HUES6 (cell line): ENCODE results near the gene SPATA31D4.

Experiments
- H3K27ac ChIP-seq: 2 replicates; pipeline ENCODE4 v1.7.0; 2013; ENCODE audit warnings: low read depth, mild to moderate bottlenecking, low read length, inconsistent platforms
- H3K27me3 ChIP-seq: 2 replicates; pipeline ENCODE4 v1.6.1; 2013; ENCODE audit warnings: low read length; ENCODE audit not compliant: control insufficient read depth, insufficient read depth
- H3K36me3 ChIP-seq: 2 replicates; pipeline ENCODE4 v1.6.1; 2013; ENCODE audit warnings: low read length; ENCODE audit not compliant: control insufficient read depth, insufficient read depth
- H3K4me1 ChIP-seq: 2 replicates; pipeline ENCODE4 v1.6.1; 2013; ENCODE audit warnings: low read length; ENCODE audit not compliant: control insufficient read depth, insufficient read depth
- H3K4me3 ChIP-seq: 2 replicates; pipeline ENCODE4 v1.5.1; 2013; ENCODE audit warnings: low read depth, low read length
- H3K9ac ChIP-seq: one replicate; pipeline ENCODE4 v1.6.1; 2013; ENCODE audit warnings: mild to moderate bottlenecking, low read length
- H3K9me3 ChIP-seq: 2 replicates; pipeline ENCODE4 v1.6.1; 2013; ENCODE audit warnings: low read depth, low read length; ENCODE audit not compliant: control insufficient read depth, insufficient read depth

SPATA31D4 gene

DNA sequence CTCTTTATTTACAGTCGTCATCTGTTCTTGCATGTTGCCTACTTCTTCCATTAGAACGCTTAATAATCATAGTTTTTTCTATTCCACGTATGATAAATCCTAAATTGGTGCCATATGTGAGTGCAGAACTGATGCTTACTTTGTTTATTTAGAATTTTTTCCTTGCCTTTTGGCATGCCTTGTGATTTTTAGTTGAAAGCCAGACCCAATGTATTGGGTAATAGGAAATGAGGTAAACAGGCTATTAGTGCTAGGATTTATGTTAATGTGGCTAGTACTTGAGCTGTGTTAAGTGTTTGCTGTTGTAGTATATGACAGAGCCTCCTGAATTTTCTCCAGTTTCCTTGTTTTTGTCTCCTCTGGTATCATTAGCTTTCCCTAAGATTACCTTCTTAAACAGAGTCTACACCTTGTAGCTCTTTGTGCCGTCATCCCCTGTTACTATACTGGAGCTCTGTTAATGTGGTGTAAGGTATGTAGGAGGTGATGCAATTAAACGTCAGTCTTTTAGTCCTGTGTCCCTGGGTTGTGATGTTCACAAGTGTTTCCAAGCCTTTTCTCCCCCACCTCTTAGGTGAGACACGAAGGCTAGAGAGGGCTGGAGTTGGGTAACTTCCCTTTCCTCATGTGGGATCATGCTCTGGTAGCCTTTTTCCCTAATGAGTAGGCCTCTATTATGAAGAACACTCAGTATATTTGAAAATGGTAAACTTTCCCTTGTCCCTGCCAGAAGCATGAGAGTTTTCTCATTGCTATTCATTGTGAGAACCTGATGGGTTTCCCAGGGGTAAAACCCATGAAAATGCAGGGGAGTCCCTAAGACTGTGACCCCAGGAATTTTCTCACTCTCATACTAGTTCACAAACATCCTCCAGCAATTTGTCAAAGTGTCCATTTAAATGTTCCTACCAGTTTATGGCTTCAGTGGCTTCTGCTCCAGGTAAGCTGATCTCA is 36.3 kb downstream of the SPATA31D4 start:
- no peak overlapping the region for H3K9ac ChIP-seq
- no peak overlapping the region for H3K4me3 ChIP-seq
- H3K4me1 ChIP-seq, result no peaks in the 10 kb centered on the region
- no peak overlapping the region for H3K27ac ChIP-seq
- H3K27me3 ChIP-seq, result no peaks in the 10 kb centered on the region
- no peaks in the 10 kb centered on the region for H3K36me3 ChIP-seq
- H3K9me3 ChIP-seq, result peaks cover 8% of the 10 kb centered on the region

DNA sequence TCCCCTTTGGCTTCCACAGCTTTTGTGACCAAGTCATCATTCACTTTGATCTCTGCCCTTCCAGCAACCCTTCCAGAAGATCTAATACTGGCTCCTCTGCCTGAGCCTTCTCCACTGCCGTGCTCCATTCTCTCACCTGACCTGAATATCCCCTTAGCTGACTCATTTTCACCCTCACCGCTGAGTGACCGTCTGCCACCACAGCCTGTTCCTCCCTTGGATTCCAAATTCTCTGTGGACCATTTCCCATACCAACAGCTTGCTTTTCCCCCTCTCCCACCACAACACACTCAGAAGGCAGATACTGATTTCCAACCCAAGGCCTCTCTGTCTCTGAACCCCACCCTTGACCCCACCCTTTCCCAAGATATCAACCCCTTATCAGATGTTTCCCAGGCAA is 39.8 kb downstream of the SPATA31D4 start:
- Histone ChIP-seq H3K36me3 (no peaks in the 10 kb centered on the region), H3K27ac (no peak overlapping the region), H3K4me3 (no peak overlapping the region), H3K9ac (no peak overlapping the region), H3K27me3 (no peaks in the 10 kb centered on the region), H3K4me1 (no peaks in the 10 kb centered on the region), H3K9me3 (peaks cover 8% of the 10 kb centered on the region)

DNA sequence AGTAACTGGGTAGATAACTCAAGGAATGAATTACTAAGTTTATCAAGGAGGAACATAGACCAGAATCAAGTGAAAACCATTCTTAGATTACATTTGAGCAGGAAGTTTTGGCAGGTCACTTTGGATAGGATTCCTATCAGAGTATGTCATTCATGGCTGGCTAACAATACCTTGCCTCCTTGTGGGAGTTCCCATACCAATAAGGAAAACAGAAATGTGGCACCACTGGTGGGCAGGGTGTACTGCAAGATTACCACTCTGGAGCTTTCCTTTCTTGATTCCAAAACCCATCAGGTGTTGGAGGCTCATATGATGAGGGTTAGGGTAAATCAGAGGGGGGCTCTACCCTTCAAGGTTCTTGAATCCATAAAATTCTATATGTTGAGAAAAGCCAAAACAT is 41.7 kb downstream of the SPATA31D4 start:
- Histone ChIP-seq H3K9ac (no peak overlapping the region), H3K27ac (no peak overlapping the region), H3K9me3 (peaks cover 8% of the 10 kb centered on the region), H3K36me3 (no peaks in the 10 kb centered on the region), H3K27me3 (no peaks in the 10 kb centered on the region), H3K4me3 (no peak overlapping the region), H3K4me1 (no peaks in the 10 kb centered on the region)

DNA sequence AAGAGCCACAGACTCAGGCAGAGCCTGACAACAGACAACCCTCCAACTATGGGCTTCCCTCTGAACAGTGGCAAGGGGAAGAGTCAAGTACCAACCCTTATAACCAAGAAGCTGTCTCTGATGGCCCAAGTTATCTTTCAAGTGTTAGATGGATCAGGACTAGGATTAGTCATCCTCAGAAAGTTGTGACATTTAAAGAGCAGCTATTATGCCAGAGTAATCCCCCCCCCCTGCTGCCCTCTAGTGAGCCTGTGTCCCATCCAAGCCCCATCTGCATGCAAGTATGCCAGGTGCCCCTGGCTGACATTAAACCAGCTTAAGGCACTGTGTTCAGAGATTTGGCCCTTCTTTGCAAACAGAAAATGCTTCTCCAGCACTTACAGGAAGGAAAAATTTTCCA is 43.5 kb downstream of the SPATA31D4 start:
- peaks cover under 1% of the 10 kb centered on the region for H3K9me3 ChIP-seq
- H3K9ac ChIP-seq, result no peak overlapping the region
- no peak overlapping the region for H3K27ac ChIP-seq
- no peaks in the 10 kb centered on the region for H3K27me3 ChIP-seq
- H3K4me1 ChIP-seq, result no peaks in the 10 kb centered on the region
- no peaks in the 10 kb centered on the region for H3K36me3 ChIP-seq
- no peak overlapping the region for H3K4me3 ChIP-seq

DNA sequence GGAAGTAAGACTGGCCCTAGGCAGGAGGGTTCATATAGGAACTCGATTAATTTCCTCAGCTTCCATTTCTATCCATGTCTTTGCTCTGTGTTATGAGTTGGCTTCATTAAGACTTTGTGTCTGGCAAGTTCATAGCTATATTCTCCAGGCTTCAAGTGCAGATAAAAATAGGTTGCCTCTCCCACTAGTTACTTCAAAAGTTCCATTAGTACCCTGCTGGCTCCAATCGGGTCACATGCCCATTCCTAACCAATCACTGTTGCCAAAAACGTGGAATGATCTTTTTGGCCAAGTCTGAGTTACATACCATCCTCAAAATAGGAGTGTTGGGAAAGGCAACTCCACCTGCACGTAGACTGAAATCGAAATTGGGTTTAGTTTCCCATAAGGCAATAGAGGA is 46.5 kb downstream of the SPATA31D4 start:
- Histone ChIP-seq H3K9me3 (no peaks in the 10 kb centered on the region; the same call in 1 of the 2 replicates), H3K36me3 (no peaks in the 10 kb centered on the region), H3K4me3 (no peak overlapping the region), H3K27me3 (no peaks in the 10 kb centered on the region), H3K4me1 (no peaks in the 10 kb centered on the region), H3K27ac (no peak overlapping the region), H3K9ac (no peak overlapping the region)

DNA sequence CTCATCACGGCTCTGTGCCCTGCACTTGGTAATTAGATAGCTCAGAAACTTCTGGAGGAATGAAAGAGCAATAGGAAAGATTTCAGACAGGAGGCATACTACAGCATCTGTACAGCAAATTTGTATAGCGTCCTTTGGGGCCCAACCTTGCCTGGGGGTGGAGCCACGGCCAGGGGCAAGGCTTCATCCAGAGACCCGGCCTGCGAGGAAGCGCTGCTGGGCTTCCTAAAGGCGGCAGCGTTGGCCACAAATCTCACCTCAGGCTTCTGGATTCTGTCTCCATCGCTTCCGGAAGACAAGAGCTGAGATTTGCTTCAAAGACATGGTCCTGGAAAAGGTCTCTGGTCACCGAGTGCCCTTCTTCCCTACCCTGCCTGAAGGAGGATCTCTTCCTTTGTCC is 48.1 kb downstream of the SPATA31D4 start:
- Histone ChIP-seq H3K4me3 (no peak overlapping the region), H3K27ac (no peak overlapping the region), H3K9me3 (no peaks in the 10 kb centered on the region; the same call in 1 of the 2 replicates), H3K9ac (no peak overlapping the region), H3K27me3 (no peaks in the 10 kb centered on the region), H3K4me1 (no peaks in the 10 kb centered on the region), H3K36me3 (no peaks in the 10 kb centered on the region)

DNA sequence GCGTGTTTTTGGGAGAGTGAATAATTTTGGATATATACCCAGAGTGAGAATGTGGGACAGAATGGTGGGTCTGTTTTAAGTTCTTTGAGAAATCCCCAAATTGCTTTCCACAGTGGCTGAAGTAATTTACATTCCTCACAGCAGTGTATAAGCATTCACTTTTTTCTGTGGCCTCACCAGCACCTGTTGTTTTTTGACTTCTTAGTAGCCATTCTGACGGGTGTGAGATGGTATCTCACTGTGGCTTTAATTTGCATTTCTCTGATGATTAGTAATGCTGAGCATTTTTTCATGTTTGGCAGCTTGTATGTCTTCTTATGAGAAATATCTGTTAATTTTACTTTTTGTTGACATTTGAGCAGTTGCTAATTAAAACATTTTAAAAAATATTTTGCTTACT is 51.0 kb downstream of the SPATA31D4 start:
- H3K4me1 ChIP-seq, result no peaks in the 10 kb centered on the region
- no peak overlapping the region for H3K4me3 ChIP-seq
- no peak overlapping the region for H3K9ac ChIP-seq
- H3K27me3 ChIP-seq, result no peaks in the 10 kb centered on the region
- H3K27ac ChIP-seq, result no peak overlapping the region
- H3K9me3 ChIP-seq, result no peaks in the 10 kb centered on the region
- H3K36me3 ChIP-seq, result no peaks in the 10 kb centered on the region

DNA sequence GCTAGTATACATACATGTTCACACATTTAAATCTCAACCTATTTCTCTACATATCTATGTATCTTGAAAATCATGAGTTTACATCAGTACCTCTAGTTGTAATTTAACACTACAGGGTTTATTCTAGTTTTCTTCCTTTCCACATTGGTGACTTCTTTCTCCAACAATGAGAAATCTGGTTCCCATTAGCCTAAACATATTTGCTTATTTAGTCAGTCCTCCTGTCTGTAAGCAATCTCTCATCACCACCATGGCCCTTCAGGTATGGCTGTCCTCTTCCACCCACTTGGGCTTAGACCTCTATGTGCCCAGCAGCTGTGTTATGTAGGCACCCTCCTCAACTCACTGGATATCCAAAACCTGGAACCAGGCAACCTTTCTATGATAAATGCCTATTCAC is 52.3 kb downstream of the SPATA31D4 start:
- H3K4me3 ChIP-seq, result no peak overlapping the region
- H3K36me3 ChIP-seq, result no peaks in the 10 kb centered on the region
- no peaks in the 10 kb centered on the region for H3K9me3 ChIP-seq
- no peak overlapping the region for H3K9ac ChIP-seq
- H3K27ac ChIP-seq, result no peak overlapping the region
- no peaks in the 10 kb centered on the region for H3K4me1 ChIP-seq
- H3K27me3 ChIP-seq, result no peaks in the 10 kb centered on the region

DNA sequence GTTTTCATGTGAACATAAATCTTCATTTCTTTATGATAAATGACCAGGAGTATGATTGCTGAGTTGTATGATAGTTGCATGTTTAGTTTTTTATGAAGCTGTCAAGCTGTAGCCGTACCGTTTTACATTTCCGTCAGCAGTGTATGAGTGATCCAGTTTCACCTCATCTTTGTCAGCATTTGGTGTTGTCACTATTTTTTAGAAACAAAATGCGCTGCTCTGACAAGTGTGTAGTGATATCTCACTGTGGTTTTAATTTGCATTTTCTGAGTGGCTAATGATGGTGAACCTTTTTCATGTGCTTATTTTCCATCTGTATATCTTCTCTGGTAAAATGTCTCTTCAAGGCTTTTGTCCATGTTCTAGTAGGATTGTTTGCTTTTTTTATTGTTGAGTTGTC is 53.7 kb downstream of the SPATA31D4 start:
- Histone ChIP-seq H3K9ac (no peak overlapping the region), H3K27me3 (no peaks in the 10 kb centered on the region), H3K9me3 (no peaks in the 10 kb centered on the region), H3K4me3 (no peak overlapping the region), H3K36me3 (no peaks in the 10 kb centered on the region), H3K4me1 (no peaks in the 10 kb centered on the region), H3K27ac (no peak overlapping the region)
